ENCODE measurements around the gene APMAP.

APMAP gene

DNA sequence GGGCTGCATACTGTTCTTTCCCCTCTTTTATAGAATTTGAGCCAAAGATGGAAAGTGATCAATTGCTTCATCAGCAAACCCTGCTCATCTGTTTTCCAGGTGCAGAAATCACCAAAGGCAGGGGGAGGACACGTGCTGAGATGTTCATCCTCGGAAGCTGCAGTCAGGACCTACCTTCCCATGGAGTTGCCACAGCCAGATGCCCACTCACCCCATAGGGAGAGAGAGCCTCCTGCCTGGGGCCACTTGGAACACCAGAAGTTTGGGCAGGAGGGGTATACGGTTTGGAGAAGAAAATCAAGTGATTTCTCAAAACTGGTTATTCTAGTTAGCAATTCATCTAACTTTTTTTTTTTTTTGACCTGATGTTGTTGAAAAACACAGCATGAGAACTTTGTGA is 48.8 kb downstream of the APMAP start:
- Histone ChIP-seq H3F3A (ENCODE audit: insufficient read depth) (no peaks in the 10 kb centered on the region), H3K9me3 (ENCODE audit: insufficient read depth, low read length) (no peaks in the 10 kb centered on the region), H3K4me2 (ENCODE audit: low read depth, low read length, poor library complexity, severe bottlenecking) (no peak overlapping the region), H3K36me3 (ENCODE audit: low read length) (no peaks in the 10 kb centered on the region), H3K79me2 (ENCODE audit: insufficient read depth, low read length) (no peaks in the 10 kb centered on the region), H3K9me2 (replicated peaks; ENCODE audit: insufficient read depth, low read length) (no peaks in the 10 kb centered on the region), H2AFZ (ENCODE audit: low read depth, low read length, severe bottlenecking) (no peak overlapping the region), H3K9ac (ENCODE audit: low read length) (no peak overlapping the region), H3K4me3 (ENCODE audit: insufficient read depth, low read length, poor library complexity, severe bottlenecking) (no peak overlapping the region), H4K20me1 (ENCODE audit: low read depth, low read length) (no peaks in the 10 kb centered on the region), H3K27ac (ENCODE audit: low read depth, low read length) (no peak overlapping the region), H3K27me3 (ENCODE audit: low read length) (no peaks in the 10 kb centered on the region)
- TF ChIP-seq CTCF (IDR thresholded peaks at IDR 0.05; ENCODE audit: insufficient read depth, low read length, poor library complexity, severe bottlenecking): no peak
- no peak for TF ChIP-seq EZH2phosphoT487 (conservative IDR thresholded peaks at IDR 0.05; ENCODE audit: low read length)

DNA sequence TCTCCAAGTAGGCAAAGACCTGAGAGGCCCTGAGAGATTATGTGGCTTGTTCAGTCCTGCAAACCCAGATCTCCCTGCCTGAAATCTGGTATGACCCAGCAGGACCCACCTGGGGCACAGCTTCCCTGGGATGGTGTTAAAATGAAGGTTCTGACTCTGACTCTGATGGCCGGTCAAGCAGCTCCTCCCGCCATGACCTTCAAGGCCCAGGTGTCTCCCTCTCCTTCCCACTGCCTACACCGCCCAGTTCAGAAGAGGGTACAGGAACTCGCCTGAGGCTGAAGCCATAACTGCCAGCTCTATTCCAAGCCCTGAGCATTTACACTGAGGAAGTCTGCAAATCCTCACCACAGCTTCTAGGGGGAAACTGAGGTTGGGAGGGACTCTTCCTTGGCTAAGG is 49.4 kb downstream of the APMAP start:
- Histone ChIP-seq H3K4me3 (ENCODE audit: insufficient read depth, low read length, poor library complexity, severe bottlenecking) (no peak overlapping the region), H4K20me1 (ENCODE audit: low read depth, low read length) (no peaks in the 10 kb centered on the region), H3F3A (ENCODE audit: insufficient read depth) (no peaks in the 10 kb centered on the region), H3K27ac (ENCODE audit: low read depth, low read length) (no peak overlapping the region), H3K79me2 (ENCODE audit: insufficient read depth, low read length) (no peaks in the 10 kb centered on the region), H3K9me2 (replicated peaks; ENCODE audit: insufficient read depth, low read length) (no peaks in the 10 kb centered on the region), H3K4me2 (ENCODE audit: low read depth, low read length, poor library complexity, severe bottlenecking) (no peak overlapping the region), H3K9me3 (ENCODE audit: insufficient read depth, low read length) (no peaks in the 10 kb centered on the region), H3K36me3 (ENCODE audit: low read length) (no peaks in the 10 kb centered on the region), H2AFZ (ENCODE audit: low read depth, low read length, severe bottlenecking) (no peak overlapping the region), H3K9ac (ENCODE audit: low read length) (no peak overlapping the region), H3K27me3 (ENCODE audit: low read length) (no peaks in the 10 kb centered on the region)
- TF ChIP-seq EZH2phosphoT487 (conservative IDR thresholded peaks at IDR 0.05; ENCODE audit: low read length) (no peak), CTCF (IDR thresholded peaks at IDR 0.05; ENCODE audit: insufficient read depth, low read length, poor library complexity, severe bottlenecking) (no peak)

- TF ChIP-seq CTCF (IDR thresholded peaks at IDR 0.05; ENCODE audit: insufficient read depth, low read length, poor library complexity, severe bottlenecking) (no peak), EZH2phosphoT487 (conservative IDR thresholded peaks at IDR 0.05; ENCODE audit: low read length) (no peak)
- Histone ChIP-seq H3F3A (ENCODE audit: insufficient read depth) (no peaks in the 10 kb centered on the region), H3K36me3 (ENCODE audit: low read length) (no peaks in the 10 kb centered on the region), H3K9me3 (ENCODE audit: insufficient read depth, low read length) (no peaks in the 10 kb centered on the region), H3K27ac (ENCODE audit: low read depth, low read length) (no peak overlapping the region), H2AFZ (ENCODE audit: low read depth, low read length, severe bottlenecking) (no peak overlapping the region), H3K27me3 (ENCODE audit: low read length) (no peaks in the 10 kb centered on the region), H4K20me1 (ENCODE audit: low read depth, low read length) (no peaks in the 10 kb centered on the region), H3K4me3 (ENCODE audit: insufficient read depth, low read length, poor library complexity, severe bottlenecking) (no peak overlapping the region), H3K9ac (ENCODE audit: low read length) (no peak overlapping the region), H3K4me2 (ENCODE audit: low read depth, low read length, poor library complexity, severe bottlenecking) (no peak overlapping the region), H3K9me2 (replicated peaks; ENCODE audit: insufficient read depth, low read length) (no peaks in the 10 kb centered on the region), H3K79me2 (ENCODE audit: insufficient read depth, low read length) (no peaks in the 10 kb centered on the region)
Observed at GRCh38 chr20:24942679-24943078, 49.9 kb downstream of the APMAP start.

DNA sequence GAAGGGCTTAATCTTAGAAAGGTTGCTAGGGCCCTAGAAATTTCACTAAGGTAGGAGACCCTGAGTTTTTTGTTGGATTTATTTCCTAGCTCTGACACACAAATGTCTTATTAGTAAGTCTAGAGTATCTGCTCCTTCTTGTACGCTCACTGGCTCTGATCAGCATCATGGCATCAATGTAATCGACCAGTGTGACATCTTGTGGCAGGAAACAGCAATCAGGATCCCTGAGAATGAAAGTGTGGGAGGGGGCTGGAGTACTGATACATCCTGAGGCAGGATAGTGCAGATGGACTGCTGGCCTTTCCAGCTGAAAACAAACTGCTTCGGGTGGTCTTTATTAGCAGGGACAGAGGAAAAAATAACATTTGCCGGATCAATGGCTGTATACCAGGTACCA is 53.5 kb downstream of the APMAP start:
- Histone ChIP-seq H3F3A (ENCODE audit: insufficient read depth) (no peaks in the 10 kb centered on the region), H2AFZ (ENCODE audit: low read depth, low read length, severe bottlenecking) (no peak overlapping the region), H3K4me2 (ENCODE audit: low read depth, low read length, poor library complexity, severe bottlenecking) (no peak overlapping the region), H3K4me3 (ENCODE audit: insufficient read depth, low read length, poor library complexity, severe bottlenecking) (no peak overlapping the region), H3K9me3 (ENCODE audit: insufficient read depth, low read length) (no peaks in the 10 kb centered on the region), H3K9me2 (replicated peaks; ENCODE audit: insufficient read depth, low read length) (no peaks in the 10 kb centered on the region), H3K27me3 (ENCODE audit: low read length) (no peaks in the 10 kb centered on the region), H3K79me2 (ENCODE audit: insufficient read depth, low read length) (no peaks in the 10 kb centered on the region), H3K27ac (ENCODE audit: low read depth, low read length) (no peak overlapping the region), H3K36me3 (ENCODE audit: low read length) (no peaks in the 10 kb centered on the region), H4K20me1 (ENCODE audit: low read depth, low read length) (no peaks in the 10 kb centered on the region), H3K9ac (ENCODE audit: low read length) (no peak overlapping the region)
- no peak for TF ChIP-seq CTCF (IDR thresholded peaks at IDR 0.05; ENCODE audit: insufficient read depth, low read length, poor library complexity, severe bottlenecking)
- TF ChIP-seq EZH2phosphoT487 (conservative IDR thresholded peaks at IDR 0.05; ENCODE audit: low read length): no peak
